ENCODE results near the gene MAMDC2.

Gene MAMDC2

DNA sequence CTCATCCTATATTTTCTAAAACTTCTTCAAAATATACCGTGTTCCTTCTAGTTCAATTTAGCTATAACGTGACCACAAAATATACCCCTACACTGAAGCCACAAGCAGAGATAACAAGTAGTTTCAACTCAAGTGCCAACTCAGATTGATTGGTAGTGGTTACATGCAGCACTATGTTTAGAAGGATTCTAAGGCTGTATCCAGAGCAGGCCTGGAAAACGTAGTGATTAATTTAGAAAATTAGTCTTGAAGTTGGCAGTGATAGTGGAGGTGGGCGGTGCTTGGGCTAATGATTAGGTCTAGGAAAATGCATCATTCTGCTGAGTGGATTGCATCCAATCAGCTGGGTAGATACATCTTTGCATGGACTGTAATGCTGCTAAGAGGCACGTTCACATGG is 61.5 kb downstream of the MAMDC2 start:
- no peak for DNase-seq
- H2BK120ac ChIP-seq (ENCODE audit: low read depth, low read length) = no peak overlapping the region
- H4K8ac ChIP-seq (ENCODE audit: low read depth, low read length) = no peak overlapping the region
- H3K4me3 ChIP-seq (ENCODE audit: low read length) = no peak overlapping the region
- no peak overlapping the region for H2BK15ac ChIP-seq (replicated peaks; ENCODE audit: low read depth)
- no peak overlapping the region for H2AK5ac ChIP-seq (ENCODE audit: low read length)
- no peak overlapping the region for H2BK5ac ChIP-seq (ENCODE audit: low read length)
- no peak overlapping the region for H3K18ac ChIP-seq (ENCODE audit: low read length)
- no peak overlapping the region for H3K4me2 ChIP-seq (ENCODE audit: low read length)
- no peaks in the 10 kb centered on the region for H3K27me3 ChIP-seq (ENCODE audit: insufficient read depth, low read length, poor library complexity)
- H4K5ac ChIP-seq (ENCODE audit: low read length) = no peak overlapping the region
- WGBS (ENCODE audit: extremely low coverage, insufficient coverage, low lambda C conversion rate) = 100% methylated on average over 2 of the region's 5 CpGs
- no peaks in the 10 kb centered on the region for H3K36me3 ChIP-seq (ENCODE audit: control insufficient read depth, insufficient read depth, low read length)
- no peak overlapping the region for H3K4ac ChIP-seq (ENCODE audit: low read depth, low read length)
- no peak overlapping the region for H3K23ac ChIP-seq (ENCODE audit: low read length)
- H3K4me1 ChIP-seq (ENCODE audit: control insufficient read depth, low read depth, low read length) = no peaks in the 10 kb centered on the region
- H3K79me1 ChIP-seq (ENCODE audit: low read length) = no peaks in the 10 kb centered on the region
- H3K9ac ChIP-seq (ENCODE audit: low read length) = no peak overlapping the region
- H3K79me2 ChIP-seq (ENCODE audit: control insufficient read depth, insufficient read depth, low read length) = no peaks in the 10 kb centered on the region
- no peak overlapping the region for H3K27ac ChIP-seq (ENCODE audit: low read depth, low read length)
- H3K56ac ChIP-seq (ENCODE audit: low read length) = no peak overlapping the region

DNA sequence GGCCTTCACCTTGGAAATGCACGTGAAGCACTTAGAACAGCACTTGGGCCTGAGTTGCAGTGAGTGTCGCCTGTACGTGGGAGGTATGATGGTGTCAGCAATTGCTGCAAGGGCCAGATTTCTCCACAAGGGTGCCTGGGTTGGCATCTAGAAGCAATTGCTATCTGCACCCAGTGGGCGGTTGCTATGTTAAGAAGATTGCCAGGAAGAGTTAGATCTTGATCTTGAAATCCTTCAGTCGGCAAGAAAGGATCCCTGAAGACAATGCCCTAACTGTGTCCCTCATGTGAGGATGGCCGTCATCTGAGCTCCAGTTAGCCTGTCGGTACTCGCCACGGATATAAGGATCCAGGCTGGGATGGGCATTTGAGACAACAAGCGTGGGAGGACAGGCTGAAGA is 62.9 kb downstream of the MAMDC2 start:
- Histone ChIP-seq H2BK15ac (replicated peaks; ENCODE audit: low read depth) (no peak overlapping the region), H4K5ac (ENCODE audit: low read length) (no peak overlapping the region), H3K9ac (ENCODE audit: low read length) (no peak overlapping the region), H3K79me1 (ENCODE audit: low read length) (no peaks in the 10 kb centered on the region), H3K27me3 (ENCODE audit: insufficient read depth, low read length, poor library complexity) (no peaks in the 10 kb centered on the region), H3K79me2 (ENCODE audit: control insufficient read depth, insufficient read depth, low read length) (no peaks in the 10 kb centered on the region), H3K4ac (ENCODE audit: low read depth, low read length) (no peak overlapping the region), H3K36me3 (ENCODE audit: control insufficient read depth, insufficient read depth, low read length) (no peaks in the 10 kb centered on the region), H3K18ac (ENCODE audit: low read length) (no peak overlapping the region), H3K4me1 (ENCODE audit: control insufficient read depth, low read depth, low read length) (no peaks in the 10 kb centered on the region), H2AK5ac (ENCODE audit: low read length) (no peak overlapping the region), H3K4me2 (ENCODE audit: low read length) (no peak overlapping the region), H4K8ac (ENCODE audit: low read depth, low read length) (no peak overlapping the region), H3K23ac (ENCODE audit: low read length) (no peak overlapping the region), H3K4me3 (ENCODE audit: low read length) (no peak overlapping the region), H2BK5ac (ENCODE audit: low read length) (no peak overlapping the region), H3K56ac (ENCODE audit: low read length) (no peak overlapping the region), H2BK120ac (ENCODE audit: low read depth, low read length) (no peak overlapping the region), H3K27ac (ENCODE audit: low read depth, low read length) (no peak overlapping the region)
- no CpG with 5 or more reads among the region's 10 CpGs for WGBS (ENCODE audit: extremely low coverage, insufficient coverage, low lambda C conversion rate)
- no peak for DNase-seq

DNA sequence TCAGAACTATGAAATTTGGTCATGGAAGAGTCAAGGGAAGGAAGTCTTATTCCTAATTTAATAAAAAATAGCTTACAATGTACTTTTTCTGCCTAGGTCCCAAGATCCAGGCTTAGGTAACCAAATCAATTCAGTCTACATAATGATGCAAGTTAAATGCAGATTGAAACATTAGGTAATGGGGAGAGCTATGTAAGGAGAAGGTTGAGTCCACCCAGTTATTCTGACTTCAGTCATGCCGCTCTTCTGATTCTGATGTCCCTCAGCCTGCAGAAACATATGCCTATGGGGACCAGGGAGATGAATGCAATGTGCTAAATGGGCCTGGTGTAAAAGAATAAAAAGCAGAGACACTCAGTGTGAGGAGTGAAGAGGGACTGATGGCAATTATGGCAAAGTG is 63.9 kb downstream of the MAMDC2 start:
- H3K18ac ChIP-seq (ENCODE audit: low read length) = no peak overlapping the region
- no peaks in the 10 kb centered on the region for H3K27me3 ChIP-seq (ENCODE audit: insufficient read depth, low read length, poor library complexity)
- H3K79me2 ChIP-seq (ENCODE audit: control insufficient read depth, insufficient read depth, low read length) = no peaks in the 10 kb centered on the region
- no peak overlapping the region for H3K9ac ChIP-seq (ENCODE audit: low read length)
- no peak overlapping the region for H3K4me2 ChIP-seq (ENCODE audit: low read length)
- H3K27ac ChIP-seq (ENCODE audit: low read depth, low read length) = no peak overlapping the region
- no peak overlapping the region for H2BK120ac ChIP-seq (ENCODE audit: low read depth, low read length)
- no peaks in the 10 kb centered on the region for H3K36me3 ChIP-seq (ENCODE audit: control insufficient read depth, insufficient read depth, low read length)
- H3K4me1 ChIP-seq (ENCODE audit: control insufficient read depth, low read depth, low read length) = no peaks in the 10 kb centered on the region
- no peak overlapping the region for H4K8ac ChIP-seq (ENCODE audit: low read depth, low read length)
- H3K23ac ChIP-seq (ENCODE audit: low read length) = no peak overlapping the region
- H3K79me1 ChIP-seq (ENCODE audit: low read length) = no peaks in the 10 kb centered on the region
- H4K5ac ChIP-seq (ENCODE audit: low read length) = no peak overlapping the region
- H2BK15ac ChIP-seq (replicated peaks; ENCODE audit: low read depth) = no peak overlapping the region
- H2AK5ac ChIP-seq (ENCODE audit: low read length) = no peak overlapping the region
- no CpG with 5 or more reads among the region's 1 CpG for WGBS (ENCODE audit: extremely low coverage, insufficient coverage, low lambda C conversion rate)
- H2BK5ac ChIP-seq (ENCODE audit: low read length) = no peak overlapping the region
- no peak overlapping the region for H3K56ac ChIP-seq (ENCODE audit: low read length)
- H3K4ac ChIP-seq (ENCODE audit: low read depth, low read length) = no peak overlapping the region
- no peak overlapping the region for H3K4me3 ChIP-seq (ENCODE audit: low read length)
- no peak for DNase-seq

DNA sequence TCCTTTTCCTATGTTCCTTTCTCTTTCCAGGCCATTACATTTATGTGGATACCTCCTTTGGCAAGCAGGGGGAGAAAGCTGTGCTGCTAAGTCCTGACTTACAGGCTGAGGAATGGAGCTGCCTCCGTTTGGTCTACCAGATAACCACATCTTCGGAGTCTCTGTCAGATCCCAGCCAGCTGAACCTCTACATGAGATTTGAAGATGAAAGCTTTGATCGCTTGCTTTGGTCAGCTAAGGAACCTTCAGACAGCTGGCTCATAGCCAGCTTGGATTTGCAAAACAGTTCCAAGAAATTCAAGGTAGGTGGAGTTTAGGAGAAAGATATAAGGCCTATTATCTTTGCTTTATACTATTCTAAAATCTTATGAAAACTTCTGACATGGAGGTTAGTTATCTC is 64.5 kb downstream of the MAMDC2 start:
- no peak for DNase-seq
- Histone ChIP-seq H3K36me3 (ENCODE audit: control insufficient read depth, insufficient read depth, low read length) (no peaks in the 10 kb centered on the region), H3K9ac (ENCODE audit: low read length) (no peak overlapping the region), H3K79me2 (ENCODE audit: control insufficient read depth, insufficient read depth, low read length) (no peaks in the 10 kb centered on the region), H3K56ac (ENCODE audit: low read length) (no peak overlapping the region), H3K23ac (ENCODE audit: low read length) (no peak overlapping the region), H2BK5ac (ENCODE audit: low read length) (no peak overlapping the region), H2BK15ac (replicated peaks; ENCODE audit: low read depth) (no peak overlapping the region), H2BK120ac (ENCODE audit: low read depth, low read length) (no peak overlapping the region), H3K27me3 (ENCODE audit: insufficient read depth, low read length, poor library complexity) (no peaks in the 10 kb centered on the region), H3K27ac (ENCODE audit: low read depth, low read length) (no peak overlapping the region), H2AK5ac (ENCODE audit: low read length) (no peak overlapping the region), H3K4me2 (ENCODE audit: low read length) (no peak overlapping the region), H3K4me3 (ENCODE audit: low read length) (no peak overlapping the region), H3K79me1 (ENCODE audit: low read length) (no peaks in the 10 kb centered on the region), H3K4ac (ENCODE audit: low read depth, low read length) (no peak overlapping the region), H4K8ac (ENCODE audit: low read depth, low read length) (no peak overlapping the region), H4K5ac (ENCODE audit: low read length) (no peak overlapping the region), H3K18ac (ENCODE audit: low read length) (no peak overlapping the region), H3K4me1 (ENCODE audit: control insufficient read depth, low read depth, low read length) (no peaks in the 10 kb centered on the region)
- WGBS (ENCODE audit: extremely low coverage, insufficient coverage, low lambda C conversion rate) = no CpG with 5 or more reads among the region's 3 CpGs

DNA sequence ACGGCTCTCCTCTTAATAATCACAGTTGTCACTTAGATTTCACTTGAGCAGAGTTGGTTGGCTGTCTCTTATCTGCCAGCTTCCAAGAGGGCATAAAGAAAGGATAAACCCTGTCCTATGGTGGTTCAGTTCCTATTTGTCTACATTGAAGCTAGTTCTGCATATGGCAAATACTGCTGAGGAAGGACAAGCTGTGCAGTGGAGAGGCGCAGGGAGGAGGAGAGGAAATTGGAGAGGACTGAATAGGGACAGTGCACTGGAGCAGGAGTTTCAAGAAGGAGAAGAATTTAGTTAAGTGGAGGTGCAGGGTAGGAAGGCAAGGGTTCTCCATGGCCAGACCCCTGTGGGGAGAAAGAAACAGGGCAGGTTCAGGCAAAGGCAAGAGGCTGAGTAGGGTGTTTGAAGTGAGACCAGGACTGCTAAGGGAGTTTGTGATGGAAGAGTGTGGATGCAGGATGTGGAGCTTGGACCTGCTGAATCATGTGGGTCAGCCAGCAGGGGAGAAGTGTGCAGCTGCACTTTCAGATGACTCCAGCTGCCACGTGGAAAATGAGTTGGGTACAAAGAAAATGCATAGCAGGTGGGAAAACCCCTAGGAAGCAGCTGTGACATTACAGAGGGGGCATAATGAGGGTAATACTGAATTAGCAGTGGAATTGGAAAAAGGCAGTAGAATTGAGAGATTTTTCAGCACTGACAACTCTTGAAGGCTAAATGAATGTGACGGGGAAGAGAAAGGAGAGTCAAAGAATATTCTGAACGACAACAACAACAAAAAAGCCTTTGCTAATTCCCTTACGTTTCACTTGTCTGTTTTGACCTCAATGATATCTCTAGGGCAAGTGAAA is 66.8 kb downstream of the MAMDC2 start:
- H4K5ac ChIP-seq (ENCODE audit: low read length) = no peak overlapping the region
- H2AK5ac ChIP-seq (ENCODE audit: low read length) = no peak overlapping the region
- H3K23ac ChIP-seq (ENCODE audit: low read length) = no peak overlapping the region
- no peaks in the 10 kb centered on the region for H3K27me3 ChIP-seq (ENCODE audit: insufficient read depth, low read length, poor library complexity)
- no peaks in the 10 kb centered on the region for H3K79me1 ChIP-seq (ENCODE audit: low read length)
- H3K4me3 ChIP-seq (ENCODE audit: low read length) = no peak overlapping the region
- H2BK5ac ChIP-seq (ENCODE audit: low read length) = no peak overlapping the region
- no peak overlapping the region for H3K4me2 ChIP-seq (ENCODE audit: low read length)
- H4K8ac ChIP-seq (ENCODE audit: low read depth, low read length) = no peak overlapping the region
- H3K4ac ChIP-seq (ENCODE audit: low read depth, low read length) = no peak overlapping the region
- no peak overlapping the region for H3K9ac ChIP-seq (ENCODE audit: low read length)
- H2BK15ac ChIP-seq (replicated peaks; ENCODE audit: low read depth) = no peak overlapping the region
- H3K18ac ChIP-seq (ENCODE audit: low read length) = no peak overlapping the region
- H3K36me3 ChIP-seq (ENCODE audit: control insufficient read depth, insufficient read depth, low read length) = no peaks in the 10 kb centered on the region
- no peak overlapping the region for H3K56ac ChIP-seq (ENCODE audit: low read length)
- DNase-seq = no peak
- no CpG with 5 or more reads among the region's 6 CpGs for WGBS (ENCODE audit: extremely low coverage, insufficient coverage, low lambda C conversion rate)
- H3K79me2 ChIP-seq (ENCODE audit: control insufficient read depth, insufficient read depth, low read length) = no peaks in the 10 kb centered on the region
- H2BK120ac ChIP-seq (ENCODE audit: low read depth, low read length) = no peak overlapping the region
- no peaks in the 10 kb centered on the region for H3K4me1 ChIP-seq (ENCODE audit: control insufficient read depth, low read depth, low read length)
- H3K27ac ChIP-seq (ENCODE audit: low read depth, low read length) = no peak overlapping the region
